ENCODE data around the gene MRGPRE.
A peak's percentile ranks its signal among the peaks of the same experiment; 100 is the strongest.

Gene MRGPRE

DNA sequence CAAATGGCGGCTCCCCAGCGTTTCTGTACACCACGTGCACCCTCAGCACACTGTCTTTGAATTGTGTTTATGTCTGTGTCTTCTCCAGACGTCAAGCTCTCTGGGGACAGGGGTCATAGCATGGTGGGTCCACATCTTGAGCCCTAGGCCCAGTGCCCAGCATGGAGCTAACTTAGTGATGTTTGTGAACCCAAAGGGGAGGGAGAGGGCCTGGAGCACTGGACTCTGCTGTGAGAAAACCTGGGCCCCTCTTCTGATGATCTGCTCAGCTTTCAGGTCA, 17.9 kb downstream of the MRGPRE start:
- Histone ChIP-seq H3K4me1 (ENCODE audit: control insufficient read depth in 5 of 5, insufficient read depth in 5 of 5, low read length in 5 of 5) (no peaks in the 10 kb centered on the region), H3K9me3 (ENCODE audit: control insufficient read depth in 5 of 5, low read length in 5 of 5) (peaks cover 0 to 14% (median 0%) of the 10 kb centered on the region in 5 donors), H3K27me3 (ENCODE audit: control insufficient read depth in 5 of 5, insufficient read depth in 4 of 5, low read length in 5 of 5) (peaks cover 25 to 40% (median 32%) of the 10 kb centered on the region in 5 donors), H3K4me3 (ENCODE audit: low read depth in 1 of 5, low read length in 5 of 5) (no peak overlapping the region), H3K36me3 (ENCODE audit: control insufficient read depth in 5 of 5, insufficient read depth in 5 of 5, low read length in 5 of 5) (no peaks in the 10 kb centered on the region), H3K27ac (ENCODE audit: low read depth, low read length) (no peak overlapping the region), H3K9ac (ENCODE audit: low read length in 5 of 5) (no peak overlapping the region)

DNA sequence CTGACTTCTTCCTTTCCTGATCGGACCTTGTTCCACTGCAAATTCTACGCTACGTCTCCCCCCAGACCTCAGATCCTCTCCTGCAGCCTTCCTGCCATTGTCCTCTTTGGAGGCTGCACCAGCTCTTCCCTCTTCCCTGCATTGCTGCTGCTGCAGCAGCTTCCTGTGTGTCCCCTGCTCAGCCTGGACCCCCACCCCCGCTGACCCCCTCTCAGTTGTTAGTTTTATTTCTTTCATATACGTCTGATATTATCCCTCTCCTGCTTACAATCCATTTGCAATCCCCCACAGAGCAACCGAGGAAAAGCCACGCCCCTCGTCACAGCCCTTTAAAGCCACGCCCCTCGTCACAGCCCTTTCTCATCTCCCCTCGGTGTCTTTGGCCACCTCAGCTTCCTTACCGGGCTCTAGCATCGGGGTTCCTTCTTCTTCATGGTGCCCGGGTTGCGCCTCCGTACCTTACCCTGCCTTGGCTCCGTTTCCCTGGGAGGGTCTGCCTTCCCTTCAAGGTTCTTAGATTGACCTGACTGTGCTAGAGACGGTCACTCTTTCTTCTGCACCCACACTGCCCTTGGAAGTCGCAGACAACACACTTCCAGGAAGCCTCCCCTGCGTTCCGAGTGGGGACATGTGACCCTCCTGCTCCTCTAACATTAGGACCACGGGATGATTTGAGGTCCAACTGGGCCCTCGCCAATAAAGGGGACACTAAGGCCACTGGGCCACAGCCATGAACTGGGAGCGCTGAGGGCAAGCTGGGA, 18.4 kb downstream of the MRGPRE start:
- H3K27me3 ChIP-seq (ENCODE audit: control insufficient read depth in 5 of 5, insufficient read depth in 4 of 5, low read length in 5 of 5), result peaks cover 21 to 36% (median 27%) of the 10 kb centered on the region in 5 donors
- H3K4me1 ChIP-seq (ENCODE audit: control insufficient read depth in 5 of 5, insufficient read depth in 5 of 5, low read length in 5 of 5), result no peaks in the 10 kb centered on the region
- H3K27ac ChIP-seq (ENCODE audit: low read depth, low read length), result no peak overlapping the region
- peaks cover 0 to 14% (median 0%) of the 10 kb centered on the region in 5 donors for H3K9me3 ChIP-seq (ENCODE audit: control insufficient read depth in 5 of 5, low read length in 5 of 5)
- no peak overlapping the region for H3K9ac ChIP-seq (ENCODE audit: low read length in 5 of 5)
- no peaks in the 10 kb centered on the region for H3K36me3 ChIP-seq (ENCODE audit: control insufficient read depth in 5 of 5, insufficient read depth in 5 of 5, low read length in 5 of 5)
- no peak overlapping the region for H3K4me3 ChIP-seq (ENCODE audit: low read depth in 1 of 5, low read length in 5 of 5)

DNA sequence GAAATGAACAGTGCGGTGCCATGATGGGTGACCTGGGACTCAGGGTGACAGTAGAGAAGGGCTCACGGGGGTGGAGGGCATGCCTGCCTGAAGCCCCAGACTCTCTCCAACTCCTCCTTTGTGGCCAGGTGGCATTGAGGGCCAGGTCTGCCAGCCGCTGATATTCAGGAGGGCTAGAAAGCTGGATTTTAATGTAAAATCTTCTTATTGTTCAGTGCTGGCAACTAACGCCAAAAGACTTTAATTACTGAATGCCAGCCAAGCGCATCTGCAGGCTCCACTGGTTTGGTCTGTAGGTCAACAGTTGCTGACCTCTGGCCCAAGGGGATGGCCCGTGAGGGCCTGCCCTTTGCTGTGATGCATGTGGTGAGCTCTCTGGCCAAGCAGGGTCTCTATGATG, 23.9 kb downstream of the MRGPRE start:
- H3K4me3 ChIP-seq (ENCODE audit: low read depth in 1 of 5, low read length in 5 of 5), result no peak overlapping the region
- H3K9me3 ChIP-seq (ENCODE audit: control insufficient read depth in 5 of 5, low read length in 5 of 5), result peaks cover 0 to 14% (median 0%) of the 10 kb centered on the region in 5 donors
- peaks cover 3 to 17% (median 12%) of the 10 kb centered on the region in 5 donors for H3K4me1 ChIP-seq (ENCODE audit: control insufficient read depth in 5 of 5, insufficient read depth in 5 of 5, low read length in 5 of 5)
- no peak overlapping the region for H3K9ac ChIP-seq (ENCODE audit: low read length in 5 of 5)
- peaks cover 6 to 12% (median 6%) of the 10 kb centered on the region in 5 donors for H3K27me3 ChIP-seq (ENCODE audit: control insufficient read depth in 5 of 5, insufficient read depth in 4 of 5, low read length in 5 of 5)
- H3K36me3 ChIP-seq (ENCODE audit: control insufficient read depth in 5 of 5, insufficient read depth in 5 of 5, low read length in 5 of 5), result no peaks in the 10 kb centered on the region
- no peak overlapping the region for H3K27ac ChIP-seq (ENCODE audit: low read depth, low read length)

DNA sequence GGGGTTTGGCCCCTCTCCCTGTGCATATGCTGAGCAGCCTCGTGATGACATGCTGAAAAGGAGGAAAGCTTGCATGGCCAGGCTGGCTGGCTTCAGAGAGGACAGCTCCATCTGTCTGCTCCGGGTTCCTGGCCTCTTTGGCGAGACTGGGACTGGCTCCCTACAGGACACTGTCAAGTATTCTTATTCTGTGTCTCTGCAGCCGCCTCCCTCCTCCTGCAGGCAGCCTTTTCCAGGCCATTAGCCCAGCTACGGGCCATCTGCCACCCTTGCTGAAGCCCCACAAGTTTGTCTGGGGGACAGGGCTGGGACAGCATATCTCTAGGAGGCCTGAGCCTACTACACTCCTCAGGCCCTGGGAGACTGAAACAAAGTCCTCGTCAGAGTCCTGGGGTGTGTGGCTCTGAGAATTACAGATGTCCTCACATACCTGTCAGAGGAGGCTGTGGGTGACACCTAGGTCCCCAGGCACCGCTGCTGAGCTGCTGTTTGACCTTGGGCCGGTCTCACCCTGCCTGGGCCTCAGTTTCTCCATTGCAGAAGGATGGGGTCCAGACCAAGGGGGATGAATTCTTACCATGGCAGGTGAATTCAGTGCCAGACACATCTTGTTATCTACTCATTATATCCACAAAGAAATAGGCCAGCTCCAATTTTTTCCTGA, 24.6 kb downstream of the MRGPRE start:
- Histone ChIP-seq H3K4me3 (ENCODE audit: low read depth in 1 of 5, low read length in 5 of 5) (no peak overlapping the region), H3K4me1 (ENCODE audit: control insufficient read depth in 5 of 5, insufficient read depth in 5 of 5, low read length in 5 of 5) (peaks cover 3 to 23% (median 14%) of the 10 kb centered on the region in 5 donors), H3K9me3 (ENCODE audit: control insufficient read depth in 5 of 5, low read length in 5 of 5) (peaks cover 0 to 14% (median 0%) of the 10 kb centered on the region in 5 donors), H3K36me3 (ENCODE audit: control insufficient read depth in 5 of 5, insufficient read depth in 5 of 5, low read length in 5 of 5) (no peaks in the 10 kb centered on the region), H3K27me3 (ENCODE audit: control insufficient read depth in 5 of 5, insufficient read depth in 4 of 5, low read length in 5 of 5) (peaks cover 8 to 16% (median 12%) of the 10 kb centered on the region in 5 donors), H3K27ac (ENCODE audit: low read depth, low read length) (no peak overlapping the region), H3K9ac (ENCODE audit: low read length in 5 of 5) (no peak overlapping the region)

DNA sequence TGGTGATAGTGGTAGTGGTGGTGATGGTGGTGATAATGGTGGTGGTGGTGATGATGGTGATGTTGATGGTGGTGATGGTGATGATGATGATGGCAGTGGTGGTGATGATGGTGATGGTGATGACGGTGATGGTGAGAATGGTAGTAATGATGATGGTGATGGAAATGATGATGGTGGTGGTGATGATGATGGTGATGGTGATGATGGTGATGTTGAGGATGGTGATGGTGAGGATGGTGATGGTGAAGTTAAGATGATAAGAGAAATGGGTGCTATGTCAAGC, 25.4 kb downstream of the MRGPRE start:
- peaks cover 15 to 24% (median 20%) of the 10 kb centered on the region in 5 donors for H3K27me3 ChIP-seq (ENCODE audit: control insufficient read depth in 5 of 5, insufficient read depth in 4 of 5, low read length in 5 of 5)
- no peak overlapping the region for H3K4me3 ChIP-seq (ENCODE audit: low read depth in 1 of 5, low read length in 5 of 5)
- H3K9ac ChIP-seq (ENCODE audit: low read length in 5 of 5), result no peak overlapping the region
- peaks cover 0 to 12% (median 0%) of the 10 kb centered on the region in 5 donors for H3K9me3 ChIP-seq (ENCODE audit: control insufficient read depth in 5 of 5, low read length in 5 of 5)
- H3K4me1 ChIP-seq (ENCODE audit: control insufficient read depth in 5 of 5, insufficient read depth in 5 of 5, low read length in 5 of 5), result peaks cover 3 to 23% (median 14%) of the 10 kb centered on the region in 5 donors
- H3K27ac ChIP-seq (ENCODE audit: low read depth, low read length), result no peak overlapping the region
- H3K36me3 ChIP-seq (ENCODE audit: control insufficient read depth in 5 of 5, insufficient read depth in 5 of 5, low read length in 5 of 5), result no peaks in the 10 kb centered on the region

DNA sequence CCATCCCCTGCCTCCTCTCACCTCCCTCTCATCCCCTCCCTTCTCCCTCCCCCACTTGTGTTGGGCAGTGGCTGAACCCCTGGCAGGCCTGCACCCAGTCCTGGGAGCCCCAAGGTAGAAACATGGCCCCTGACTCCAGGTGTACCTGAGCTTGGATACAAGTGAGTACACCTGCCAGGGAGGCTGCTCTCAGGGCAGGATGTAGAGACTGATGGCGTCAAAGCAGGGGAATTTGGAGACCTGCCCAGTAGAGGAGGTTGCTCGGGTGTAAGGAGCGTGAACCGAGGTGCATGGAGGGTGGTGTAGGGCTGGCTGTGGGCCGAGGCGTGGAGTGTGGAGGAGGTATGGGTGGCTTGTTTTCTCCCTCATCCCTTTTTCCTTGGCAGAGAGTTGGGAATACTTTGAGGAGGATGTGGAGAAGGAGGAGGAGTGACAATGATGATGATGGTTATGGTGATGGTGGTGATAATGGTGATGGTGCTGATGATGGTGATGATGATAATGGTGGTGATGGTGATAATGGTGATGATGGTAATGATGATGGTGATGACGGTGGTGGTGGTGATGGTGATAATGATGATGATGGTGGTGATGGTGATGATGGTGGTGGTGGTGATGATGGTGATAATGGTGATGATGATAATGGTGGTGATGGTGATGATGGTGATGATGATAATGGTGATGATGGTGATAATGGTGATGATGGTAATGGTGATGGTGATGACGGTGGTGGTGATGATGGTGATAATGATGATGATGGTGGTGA, 25.9 kb downstream of the MRGPRE start:
- no peak overlapping the region for H3K4me3 ChIP-seq (ENCODE audit: low read depth in 1 of 5, low read length in 5 of 5)
- peaks cover 3 to 23% (median 14%) of the 10 kb centered on the region in 5 donors for H3K4me1 ChIP-seq (ENCODE audit: control insufficient read depth in 5 of 5, insufficient read depth in 5 of 5, low read length in 5 of 5)
- H3K27ac ChIP-seq (ENCODE audit: low read depth, low read length), result no peak overlapping the region
- peaks cover 15 to 29% (median 26%) of the 10 kb centered on the region in 5 donors for H3K27me3 ChIP-seq (ENCODE audit: control insufficient read depth in 5 of 5, insufficient read depth in 4 of 5, low read length in 5 of 5)
- no peak overlapping the region for H3K9ac ChIP-seq (ENCODE audit: low read length in 5 of 5)
- H3K9me3 ChIP-seq (ENCODE audit: control insufficient read depth in 5 of 5, low read length in 5 of 5), result peaks cover 0 to 7% (median 0%) of the 10 kb centered on the region in 5 donors
- no peaks in the 10 kb centered on the region for H3K36me3 ChIP-seq (ENCODE audit: control insufficient read depth in 5 of 5, insufficient read depth in 5 of 5, low read length in 5 of 5)

DNA sequence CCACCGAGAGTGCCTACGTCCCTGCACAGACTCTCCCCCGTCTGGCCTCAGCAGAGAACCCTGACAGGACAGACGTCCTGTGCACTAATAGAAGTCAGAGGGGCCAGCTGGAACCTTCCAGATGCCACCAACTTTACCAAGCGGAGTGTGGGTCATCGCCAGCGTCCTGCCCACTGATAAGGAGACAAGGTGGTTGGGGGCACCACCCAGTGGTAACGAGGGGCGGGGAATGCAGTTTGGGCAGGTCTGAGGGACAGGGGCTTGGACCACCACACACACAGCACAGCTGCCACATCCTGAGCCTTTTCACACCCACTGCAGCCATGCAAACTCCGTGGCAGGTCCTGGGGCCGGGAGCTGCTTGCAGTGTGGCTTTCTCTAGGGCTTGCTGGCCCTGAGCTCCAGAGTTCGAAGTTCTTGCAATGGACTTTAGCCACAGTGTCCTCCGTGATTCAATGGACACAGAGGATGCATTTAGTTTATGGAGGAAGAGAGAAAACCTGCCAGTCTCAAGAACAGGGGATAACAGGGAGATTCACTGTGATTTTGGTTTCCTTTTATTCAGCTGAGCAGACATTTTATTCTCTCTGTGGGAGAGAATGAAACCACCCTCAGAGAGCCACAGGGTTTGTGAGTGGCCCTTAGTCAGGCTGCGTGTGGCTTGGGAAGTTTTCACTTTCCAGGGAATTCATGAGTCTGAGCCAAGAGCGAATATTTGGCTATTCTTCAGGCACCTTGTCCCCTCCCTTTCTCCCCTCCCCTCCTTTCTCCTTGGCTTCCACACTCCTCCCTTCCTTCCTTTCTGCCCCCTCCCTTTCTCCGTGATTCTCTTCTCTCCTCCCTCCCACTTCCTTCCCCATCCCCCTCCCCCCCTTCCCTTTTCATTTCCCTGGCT, 26.7 kb downstream of the MRGPRE start:
- H3K9ac ChIP-seq (ENCODE audit: low read length in 5 of 5), result no peak overlapping the region
- peak overlapping the region in 1 of 5 donors; percentile 13 for H3K4me3 ChIP-seq (ENCODE audit: low read depth in 1 of 5, low read length in 5 of 5)
- H3K27ac ChIP-seq (ENCODE audit: low read depth, low read length), result no peak overlapping the region
- H3K36me3 ChIP-seq (ENCODE audit: control insufficient read depth in 5 of 5, insufficient read depth in 5 of 5, low read length in 5 of 5), result no peaks in the 10 kb centered on the region
- H3K4me1 ChIP-seq (ENCODE audit: control insufficient read depth in 5 of 5, insufficient read depth in 5 of 5, low read length in 5 of 5), result peaks cover 3 to 23% (median 14%) of the 10 kb centered on the region in 5 donors
- peaks cover 20 to 37% (median 34%) of the 10 kb centered on the region in 5 donors for H3K27me3 ChIP-seq (ENCODE audit: control insufficient read depth in 5 of 5, insufficient read depth in 4 of 5, low read length in 5 of 5)
- no peaks in the 10 kb centered on the region for H3K9me3 ChIP-seq (ENCODE audit: control insufficient read depth in 5 of 5, low read length in 5 of 5)

DNA sequence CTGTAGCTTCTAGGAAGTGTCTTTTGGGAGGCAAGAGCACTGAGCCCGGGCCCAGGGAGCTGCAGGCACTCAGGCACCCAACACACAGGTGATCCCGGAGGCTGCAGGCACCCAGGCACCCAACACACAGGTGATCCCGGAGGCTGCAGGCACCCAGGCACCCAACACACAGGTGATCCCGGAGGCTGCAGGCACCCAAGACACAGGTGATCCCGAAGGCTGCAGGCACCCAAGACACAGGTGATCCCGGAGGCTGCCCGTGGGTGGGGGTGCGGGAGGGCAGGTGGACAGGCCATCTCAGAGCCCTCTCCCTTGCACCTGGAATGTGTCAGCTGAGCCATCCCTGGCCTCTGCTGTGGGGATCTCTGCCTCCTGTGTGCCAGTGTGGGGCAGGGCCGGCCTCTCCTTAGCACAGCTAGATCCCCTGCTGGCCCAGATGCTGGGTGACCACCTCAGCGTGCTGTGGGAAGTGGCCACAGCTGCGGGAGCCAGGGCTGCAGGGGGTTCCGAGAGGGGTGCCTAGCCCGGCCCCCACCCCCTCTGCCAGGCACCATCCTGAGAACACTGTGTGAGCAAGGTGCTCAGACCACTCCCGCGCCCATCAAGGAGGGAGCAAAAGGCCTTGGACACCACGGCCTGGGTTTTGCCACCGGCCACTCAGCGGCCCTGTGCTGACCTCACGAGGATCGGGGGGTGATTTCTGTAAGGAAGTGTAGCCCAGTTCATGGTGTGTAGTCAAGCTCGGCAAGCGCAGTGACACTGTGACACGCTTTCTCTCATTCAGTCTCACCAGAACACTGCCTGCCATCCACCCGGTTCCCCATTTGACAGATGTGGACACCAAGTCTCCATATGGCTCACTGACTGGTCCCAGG, 27.8 kb downstream of the MRGPRE start:
- no peak overlapping the region for H3K9ac ChIP-seq (ENCODE audit: low read length in 5 of 5)
- H3K9me3 ChIP-seq (ENCODE audit: control insufficient read depth in 5 of 5, low read length in 5 of 5), result no peaks in the 10 kb centered on the region
- H3K27me3 ChIP-seq (ENCODE audit: control insufficient read depth in 5 of 5, insufficient read depth in 4 of 5, low read length in 5 of 5), result peaks cover 20 to 44% (median 41%) of the 10 kb centered on the region in 5 donors
- no peaks in the 10 kb centered on the region for H3K36me3 ChIP-seq (ENCODE audit: control insufficient read depth in 5 of 5, insufficient read depth in 5 of 5, low read length in 5 of 5)
- no peak overlapping the region for H3K27ac ChIP-seq (ENCODE audit: low read depth, low read length)
- H3K4me1 ChIP-seq (ENCODE audit: control insufficient read depth in 5 of 5, insufficient read depth in 5 of 5, low read length in 5 of 5), result peaks cover 3 to 23% (median 14%) of the 10 kb centered on the region in 5 donors
- H3K4me3 ChIP-seq (ENCODE audit: low read depth in 1 of 5, low read length in 5 of 5), result no peak overlapping the region

All from subcutaneous abdominal adipose tissue (tissue), 5 donors.